Neuronal stem cell (in vitro differentiated cells): ENCODE results near the gene THY1.

Experiments
- DNase-seq: peaks from one replicate; pipeline ENCODE4 v3.0.0-alpha.2; 2013; ENCODE audit warnings: low spot score
- H2AFZ ChIP-seq: one replicate; pipeline ENCODE4 v1.6.1; 2013; ENCODE audit warnings: mild to moderate bottlenecking, low read length, inconsistent platforms
- H2AK5ac ChIP-seq: 2 replicates; pipeline ENCODE4 v1.6.1; 2013; ENCODE audit warnings: low read depth, mild to moderate bottlenecking, inconsistent platforms, low read length, moderate library complexity, mixed read lengths
- H2BK120ac ChIP-seq: 2 replicates; pipeline ENCODE4 v1.6.1; 2013; ENCODE audit warnings: low read depth, mild to moderate bottlenecking, inconsistent platforms, low read length, moderate library complexity, mixed read lengths
- H2BK12ac ChIP-seq: one replicate; pipeline ENCODE4 v1.6.1; 2013; ENCODE audit warnings: low read length, inconsistent platforms
- H2BK15ac ChIP-seq: 2 replicates; pipeline ENCODE4 v1.6.1; 2013; ENCODE audit warnings: mild to moderate bottlenecking, low read length, inconsistent platforms, mixed read lengths
- H2BK5ac ChIP-seq: one replicate; pipeline ENCODE4 v1.6.1; 2013; ENCODE audit warnings: inconsistent platforms, mild to moderate bottlenecking, low read length, moderate library complexity
- H3K14ac ChIP-seq: one replicate; pipeline ENCODE4 v1.6.1; 2013; ENCODE audit warnings: low read length, inconsistent platforms
- H3K18ac ChIP-seq: 2 replicates; pipeline ENCODE4 v1.6.1; 2013; ENCODE audit warnings: low read length, inconsistent platforms
- H3K23ac ChIP-seq: 2 replicates; pipeline ENCODE4 v1.6.1; 2013; ENCODE audit warnings: low read depth, mild to moderate bottlenecking, mixed read lengths, low read length, inconsistent platforms; ENCODE audit not compliant: poor library complexity
- H3K27ac ChIP-seq: replicated peaks from 3 replicates; pipeline ENCODE4 v1.5.1; 2013; ENCODE audit warnings: low read length, inconsistent platforms
- H3K27me3 ChIP-seq, 3 experiments: 2 replicates each; pipeline ENCODE4 v1.6.1; 2013; ENCODE audit warnings: low read length in 3 of 3, mild to moderate bottlenecking in 2 of 3, inconsistent platforms in 1 of 3, low read depth in 1 of 3, mixed read lengths in 1 of 3, moderate library complexity in 1 of 3; ENCODE audit not compliant: control insufficient read depth in 3 of 3, insufficient read depth in 3 of 3
- H3K36me3 ChIP-seq, 2 donors: replicated peaks in 1 of 2; 2 replicates each; pipeline ENCODE4 v1.6.1; 2013; ENCODE audit warnings: low read length in 2 of 2; ENCODE audit not compliant: control insufficient read depth in 2 of 2, insufficient read depth in 2 of 2
- H3K4ac ChIP-seq: 2 replicates; pipeline ENCODE4 v1.6.1; 2013; ENCODE audit warnings: inconsistent platforms, mild to moderate bottlenecking, low read length, moderate library complexity
- H3K4me1 ChIP-seq, 2 donors: 1 replicate in 1 of 2; 2 replicates in 1 of 2; pipeline ENCODE4 v1.6.1; 2013; ENCODE audit warnings: low read length in 2 of 2, low read depth in 1 of 2; ENCODE audit not compliant: control insufficient read depth in 2 of 2, insufficient read depth in 1 of 2
- H3K4me2 ChIP-seq: one replicate; pipeline ENCODE4 v1.6.1; 2013; ENCODE audit warnings: mild to moderate bottlenecking, low read length, inconsistent platforms; ENCODE audit not compliant: insufficient read depth, poor library complexity, severe bottlenecking
- H3K4me3 ChIP-seq, 2 donors: 2 replicates each; pipeline ENCODE4 v1.5.1; 2013; ENCODE audit warnings: low read length in 2 of 2, mild to moderate bottlenecking in 2 of 2, inconsistent platforms in 1 of 2, moderate library complexity in 1 of 2
- H3K79me1 ChIP-seq: one replicate; pipeline ENCODE4 v1.6.1; 2013; ENCODE audit warnings: low read depth, mild to moderate bottlenecking, inconsistent platforms, low read length, moderate library complexity
- H3K9ac ChIP-seq: one replicate; pipeline ENCODE4 v1.6.1; 2013; ENCODE audit warnings: mild to moderate bottlenecking, low read depth, low read length, inconsistent platforms; ENCODE audit not compliant: poor library complexity
- H3K9me3 ChIP-seq, 2 donors: replicated peaks in 1 of 2; 2 replicates each; pipeline versions ENCODE3 to v1.6.1; 2013; ENCODE audit warnings: low read length in 2 of 2, mild to moderate bottlenecking in 2 of 2, inconsistent platforms in 1 of 2, low read depth in 1 of 2, mixed read lengths in 1 of 2, moderate library complexity in 1 of 2; ENCODE audit not compliant: control insufficient read depth in 2 of 2, insufficient read depth in 1 of 2
- H4K8ac ChIP-seq: one replicate; pipeline ENCODE4 v1.6.1; 2013; ENCODE audit warnings: low read depth, mild to moderate bottlenecking, inconsistent platforms, low read length, moderate library complexity
- H4K91ac ChIP-seq: one replicate; pipeline ENCODE4 v1.6.1; 2013; ENCODE audit warnings: low read length, low read depth, mild to moderate bottlenecking, inconsistent platforms; ENCODE audit not compliant: poor library complexity
- WGBS, 2 donors: extraction: QIAGEN DNeasy Blood & Tissue Kit; methylation state at CpG; one replicate each; pipeline ENCODE4 v1.1.7; 2013; ENCODE audit warnings: missing lambda C conversion rate in 2 of 2, mixed read lengths in 1 of 2; ENCODE audit not compliant: insufficient read length in 2 of 2, insufficient replicate concordance in 1 of 2; ENCODE audit errors: extremely low coverage in 2 of 2; 5-methylcytosine and 5-hydroxymethylcytosine counted together

The THY1 gene

DNA sequence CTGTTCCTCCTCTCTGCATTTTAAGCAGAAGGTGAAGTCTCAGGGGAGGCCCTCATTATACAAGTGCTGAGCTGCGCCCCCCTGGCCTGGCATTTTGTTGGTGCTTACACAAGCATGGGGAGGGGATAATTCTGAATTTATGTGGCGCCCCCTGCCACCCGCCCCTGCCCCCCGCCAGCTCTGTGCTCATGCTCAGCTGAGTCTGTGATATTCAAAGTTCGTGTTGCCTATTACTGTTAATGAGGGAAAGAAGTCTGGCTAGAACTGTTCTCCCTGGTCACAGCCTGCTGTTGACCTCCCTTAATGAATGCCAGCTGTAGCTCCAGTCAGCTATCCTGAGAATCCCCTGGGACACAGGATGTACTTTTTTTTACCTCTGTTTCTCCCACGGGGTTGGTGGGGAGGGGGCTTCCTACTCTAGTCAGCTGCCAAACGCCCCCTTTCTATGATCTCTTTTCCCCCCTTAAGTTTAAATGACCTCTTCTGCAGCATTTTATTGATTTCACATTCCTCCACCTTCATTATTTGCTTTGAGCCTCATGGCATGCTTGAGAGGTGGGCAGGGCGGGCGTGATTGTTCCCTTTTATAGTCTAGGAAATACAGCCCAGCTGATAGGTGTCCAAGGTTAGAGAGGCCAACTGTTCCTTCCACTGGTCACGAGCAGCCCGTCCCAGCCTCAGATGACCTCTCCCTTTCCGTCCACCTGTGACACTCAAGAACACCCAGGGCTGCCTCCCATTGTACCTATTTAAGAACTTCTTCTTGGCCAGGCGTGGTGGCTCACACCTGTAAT is 53.6 kb downstream of the THY1 start:
- Histone ChIP-seq H4K8ac (no peak overlapping the region), H3K9ac (no peak overlapping the region), H3K79me1 (no peaks in the 10 kb centered on the region), H3K4ac (no peak overlapping the region), H4K91ac (no peak overlapping the region), H2BK15ac (no peak overlapping the region), H3K4me1 (peaks cover 7 to 18% of the 10 kb centered on the region in 2 donors), H3K23ac (no peak overlapping the region), H2BK120ac (no peak overlapping the region), H3K27me3 (peaks cover 2 to 73% (median 10%) of the 10 kb centered on the region in 3 experiments), H3K18ac (no peak overlapping the region), H3K9me3 (peaks cover 3% of the 10 kb centered on the region in 2 donors), H2AFZ (no peak overlapping the region), H3K4me3 (no peak overlapping the region), H2BK12ac (no peak overlapping the region), H2AK5ac (no peak overlapping the region), H3K4me2 (no peak overlapping the region), H3K36me3 (no peaks in the 10 kb centered on the region), H2BK5ac (no peak overlapping the region), H3K27ac (no peak overlapping the region), H3K14ac (no peak overlapping the region)
- no CpG with 5 or more reads among the region's 13 CpGs for WGBS, 2 donors
- no peak for DNase-seq

DNA sequence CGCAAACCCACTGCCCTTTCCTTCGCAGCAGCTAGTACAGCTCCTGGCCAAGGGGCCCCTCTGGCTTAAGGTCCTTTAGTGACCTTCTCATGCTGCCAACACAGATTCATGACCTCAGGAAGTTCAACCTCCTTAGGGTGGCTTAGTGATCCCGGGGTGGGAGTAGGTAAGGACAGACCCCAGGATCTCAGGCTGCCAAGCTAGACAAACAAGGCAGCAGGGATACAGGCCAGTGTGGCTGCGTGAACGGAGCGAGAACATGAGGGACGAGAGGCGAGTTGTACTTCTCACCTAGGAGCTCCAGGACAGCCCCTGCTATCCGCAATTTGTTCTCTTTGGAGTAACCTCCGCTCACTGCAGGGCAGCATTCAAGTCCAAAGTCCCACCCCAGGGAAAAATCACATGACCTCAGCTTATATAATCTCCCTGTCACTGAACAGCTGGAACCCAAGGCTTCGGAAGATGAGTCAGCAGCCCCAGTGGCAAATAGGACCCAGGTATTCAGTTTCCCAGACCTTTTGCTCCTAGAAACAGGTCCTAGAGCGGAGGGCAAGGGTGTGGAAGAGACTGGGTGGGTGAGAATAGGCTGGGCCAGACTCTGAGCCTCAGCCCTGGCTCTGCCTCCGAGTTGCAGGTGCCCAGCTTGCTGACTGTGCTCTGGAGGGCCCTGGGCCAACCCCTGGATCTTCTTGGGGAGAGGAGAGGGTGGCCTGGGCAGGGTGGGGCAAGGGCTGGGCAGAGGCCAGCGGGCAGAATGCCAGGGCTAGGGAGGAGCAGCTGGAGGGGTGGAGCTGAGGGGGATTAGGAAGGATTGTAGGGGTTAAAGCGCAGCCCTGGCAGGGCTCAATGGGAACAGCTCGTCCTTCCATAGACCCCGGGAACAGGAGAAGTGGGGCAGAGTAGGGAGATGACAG is 54.6 kb downstream of the THY1 start:
- H2BK120ac ChIP-seq = no peak overlapping the region
- H3K27me3 ChIP-seq = peaks cover 2 to 79% (median 15%) of the 10 kb centered on the region in 3 experiments
- H3K79me1 ChIP-seq = no peaks in the 10 kb centered on the region
- H3K36me3 ChIP-seq = no peaks in the 10 kb centered on the region
- H3K9me3 ChIP-seq = peaks cover 3 to 4% of the 10 kb centered on the region in 2 donors
- no peak overlapping the region for H3K4ac ChIP-seq
- H3K4me2 ChIP-seq = no peak overlapping the region
- H3K4me1 ChIP-seq = peaks cover 4 to 16% of the 10 kb centered on the region in 2 donors
- H4K91ac ChIP-seq = no peak overlapping the region
- H2BK12ac ChIP-seq = no peak overlapping the region
- no peak overlapping the region for H2BK15ac ChIP-seq
- H2BK5ac ChIP-seq = no peak overlapping the region
- no peak overlapping the region for H4K8ac ChIP-seq
- H3K27ac ChIP-seq = no peak overlapping the region
- no peak overlapping the region for H3K14ac ChIP-seq
- no CpG with 5 or more reads among the region's 17 CpGs for WGBS, 2 donors
- H3K18ac ChIP-seq = no peak overlapping the region
- no peak overlapping the region for H3K4me3 ChIP-seq
- H2AK5ac ChIP-seq = peak overlapping the region; percentile 31
- no peak overlapping the region for H2AFZ ChIP-seq
- no peak overlapping the region for H3K23ac ChIP-seq
- DNase-seq = no peak
- no peak overlapping the region for H3K9ac ChIP-seq

DNA sequence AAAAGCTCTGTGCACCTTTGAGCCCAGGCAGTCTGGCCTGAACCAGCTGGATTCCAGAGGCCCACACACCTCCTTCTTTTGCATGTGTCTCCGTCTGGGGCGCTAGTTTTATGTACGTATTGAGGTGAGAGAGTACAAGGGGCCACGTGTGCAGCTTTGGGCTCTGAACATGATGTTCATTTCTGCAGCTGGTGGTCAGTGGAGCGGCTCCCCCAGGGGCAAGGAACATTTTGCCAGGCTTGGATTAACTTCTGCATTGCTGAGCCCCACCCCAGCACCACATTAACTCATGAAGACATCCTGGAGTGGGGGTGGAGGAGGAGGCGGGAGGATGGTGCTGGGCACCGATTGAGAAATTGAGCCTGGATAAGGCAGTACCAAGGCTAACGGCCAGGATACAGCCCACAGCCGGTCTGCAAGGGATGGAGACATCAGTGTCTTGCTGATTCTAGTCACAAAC is 55.3 kb downstream of the THY1 start:
- no peak overlapping the region for H3K27ac ChIP-seq
- no peak for DNase-seq
- WGBS, 2 donors = no CpG with 5 or more reads among the region's 9 CpGs

More for the DNA sequence above, 55.3 kb downstream of the THY1 start:
- Histone ChIP-seq H3K9me3 (peaks cover 3 to 4% of the 10 kb centered on the region in 2 donors), H3K4me1 (peaks cover 4 to 18% of the 10 kb centered on the region in 2 donors), H3K14ac (no peak overlapping the region), H3K18ac (no peak overlapping the region), H2BK5ac (no peak overlapping the region), H3K9ac (no peak overlapping the region), H3K27me3 (peaks cover 2 to 85% (median 22%) of the 10 kb centered on the region in 3 experiments), H3K79me1 (no peaks in the 10 kb centered on the region), H4K8ac (no peak overlapping the region), H2AFZ (no peak overlapping the region), H3K23ac (no peak overlapping the region), H3K4ac (no peak overlapping the region), H4K91ac (no peak overlapping the region), H2BK120ac (no peak overlapping the region), H3K4me2 (no peak overlapping the region), H2BK15ac (no peak overlapping the region), H2AK5ac (no peak overlapping the region), H3K4me3 (no peak overlapping the region), H3K36me3 (no peaks in the 10 kb centered on the region), H2BK12ac (no peak overlapping the region)
